CMK (cell line): ENCODE results near the gene TMEM127.

Experiments
- DNase-seq: peaks from one replicate; pipeline ENCODE4 v3.0.0-alpha.2; 2010; ENCODE audit warnings: low read depth

The TMEM127 gene

DNA sequence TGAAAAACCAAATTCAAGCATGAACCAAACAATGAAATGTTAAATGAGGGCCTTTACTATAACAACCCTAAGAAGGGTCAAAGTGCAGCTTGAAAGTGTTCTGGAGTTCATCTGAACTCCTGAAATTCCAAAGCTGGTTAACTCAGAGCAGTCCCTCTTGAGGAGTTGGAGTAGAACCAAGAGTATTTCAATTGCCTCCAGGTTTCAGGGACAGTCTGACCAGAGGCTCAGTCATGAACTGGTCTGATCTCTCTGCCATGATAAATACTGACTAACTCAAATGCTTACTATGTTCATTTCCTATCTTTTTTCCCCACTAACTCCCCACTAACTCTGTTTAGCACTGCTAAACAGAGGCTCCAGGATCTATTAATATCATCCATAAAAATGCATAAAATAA lies 59.9 kb downstream of the TMEM127 start:
- DNase-seq, result no peak

DNA sequence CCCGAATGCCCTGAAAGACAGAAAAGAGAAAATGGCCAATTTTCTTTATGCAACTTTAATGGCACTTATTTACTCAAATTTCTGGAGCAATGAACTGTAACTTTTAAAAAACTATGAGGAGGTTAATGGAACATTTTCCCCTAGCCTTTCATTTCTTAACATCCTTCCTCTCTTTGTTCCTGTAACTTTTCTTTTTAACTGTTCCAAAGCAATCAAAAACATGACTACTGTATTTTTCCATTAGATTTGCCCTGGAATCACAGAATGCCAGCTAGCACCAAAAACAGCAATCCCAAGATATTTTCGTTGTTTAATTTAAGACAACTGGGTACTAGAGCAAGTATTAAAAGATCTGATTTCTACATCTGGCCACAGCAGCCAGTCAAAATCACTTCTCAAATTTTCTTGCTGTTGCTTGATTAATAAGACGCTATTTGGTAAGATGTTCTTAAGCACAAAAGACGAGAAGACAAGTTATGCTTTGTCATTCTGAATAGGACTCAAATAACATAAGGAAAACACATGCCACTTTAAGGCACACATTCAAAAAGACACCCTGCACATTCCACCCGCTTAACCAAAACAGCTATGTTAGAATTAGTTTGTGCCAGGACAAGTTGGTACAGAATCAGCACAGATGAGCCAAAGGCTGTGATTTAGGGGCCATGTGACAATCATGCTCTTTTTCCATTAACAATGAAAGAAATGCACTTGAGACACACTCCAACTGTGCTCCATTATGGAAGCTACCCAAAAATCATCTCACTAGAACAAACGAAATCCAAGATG lies 60.8 kb downstream of the TMEM127 start:
- no peak for DNase-seq

DNA sequence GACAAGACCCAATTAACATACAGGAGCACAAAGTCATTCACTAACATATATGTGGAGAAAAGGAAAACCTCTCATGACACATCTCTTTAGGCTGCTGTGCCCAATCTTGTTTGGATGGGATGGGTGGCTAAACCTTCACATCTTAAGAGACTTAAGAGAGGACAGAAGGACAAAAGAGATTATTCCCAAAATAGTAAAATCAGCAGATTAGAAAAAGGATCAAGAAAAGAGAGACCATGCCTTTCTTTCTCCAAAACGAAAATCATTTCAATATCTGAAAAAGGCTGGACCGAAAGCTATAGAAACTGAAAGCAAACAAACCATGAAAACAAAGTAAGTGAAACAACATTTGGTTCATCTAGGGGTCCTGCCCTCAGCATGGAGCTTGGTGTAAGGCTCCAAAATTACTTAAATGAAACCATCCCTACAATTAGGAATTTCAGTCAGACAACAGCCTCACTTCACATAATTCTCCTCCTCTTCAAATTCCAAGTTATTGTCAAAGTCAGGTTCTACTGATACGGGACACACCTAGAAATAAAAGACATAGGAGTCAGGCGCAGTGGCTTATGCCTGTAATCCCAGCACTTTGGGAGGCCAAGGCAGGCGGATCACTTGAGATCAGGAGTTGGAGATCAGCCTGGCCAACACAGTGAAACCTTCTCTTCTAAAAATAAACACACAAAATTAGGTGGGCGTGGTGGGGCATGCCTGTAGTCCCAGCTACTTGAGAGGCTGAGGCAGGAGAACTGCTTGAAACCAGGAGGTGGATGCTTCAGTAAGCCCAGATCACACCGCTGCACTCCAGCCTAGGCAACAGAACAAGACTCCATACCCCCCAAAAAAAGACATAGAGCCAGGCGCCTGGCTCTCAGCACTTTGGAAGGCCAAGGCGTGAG lies 62.4 kb downstream of the TMEM127 start:
- no peak for DNase-seq

DNA sequence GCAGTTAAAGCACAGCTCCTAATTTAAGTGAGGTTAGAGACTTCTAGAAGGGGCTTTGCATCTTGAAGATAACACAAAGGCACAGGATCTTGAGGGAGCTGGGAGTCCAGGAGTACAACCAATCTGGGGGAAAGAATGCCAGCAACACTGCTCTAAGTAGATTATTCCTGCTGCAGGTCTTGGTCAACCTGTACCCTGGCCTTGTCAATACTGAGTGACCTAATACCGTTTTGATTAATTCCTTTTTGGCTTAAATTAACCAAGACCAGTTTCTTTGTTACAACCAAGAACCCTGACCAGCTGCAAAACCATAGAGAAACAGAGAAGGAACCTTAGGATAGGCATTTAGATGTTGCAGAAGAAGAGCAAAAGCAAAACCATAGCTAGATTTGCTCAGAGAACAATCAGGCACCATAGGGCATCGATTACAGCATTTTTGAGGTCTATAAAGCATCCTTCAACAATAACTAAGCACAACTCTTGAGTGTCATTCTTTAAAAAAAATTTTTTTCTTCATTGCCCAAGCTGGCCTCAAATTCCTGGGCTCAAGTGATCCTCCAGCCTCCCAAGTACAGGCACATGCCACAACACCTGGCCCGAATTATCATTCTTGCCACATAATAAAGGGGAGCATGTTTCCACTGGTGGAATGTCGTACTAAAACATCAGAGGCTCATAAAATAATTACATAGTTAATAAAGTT lies 63.5 kb downstream of the TMEM127 start:
- DNase-seq, result no peak

DNA sequence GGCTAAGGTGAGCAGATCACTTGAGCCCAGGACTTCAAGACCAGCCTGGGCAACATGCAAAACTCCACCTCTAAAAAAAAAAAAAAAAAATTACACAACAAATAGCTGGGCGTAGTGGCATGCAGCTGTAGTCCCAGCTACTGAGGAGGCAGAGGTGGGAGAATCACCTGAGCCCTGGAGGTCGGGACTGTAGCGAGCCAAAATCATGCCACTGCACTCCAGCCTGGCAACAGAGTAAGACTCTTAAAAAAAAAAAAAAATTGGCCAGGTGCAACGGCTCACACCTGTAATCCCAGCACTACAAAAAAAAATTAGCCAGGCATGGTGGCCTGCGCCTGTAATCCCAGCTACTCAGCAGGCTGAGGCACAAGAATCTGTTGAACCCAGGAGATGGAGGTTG lies 64.5 kb downstream of the TMEM127 start:
- DNase-seq, result no peak

DNA sequence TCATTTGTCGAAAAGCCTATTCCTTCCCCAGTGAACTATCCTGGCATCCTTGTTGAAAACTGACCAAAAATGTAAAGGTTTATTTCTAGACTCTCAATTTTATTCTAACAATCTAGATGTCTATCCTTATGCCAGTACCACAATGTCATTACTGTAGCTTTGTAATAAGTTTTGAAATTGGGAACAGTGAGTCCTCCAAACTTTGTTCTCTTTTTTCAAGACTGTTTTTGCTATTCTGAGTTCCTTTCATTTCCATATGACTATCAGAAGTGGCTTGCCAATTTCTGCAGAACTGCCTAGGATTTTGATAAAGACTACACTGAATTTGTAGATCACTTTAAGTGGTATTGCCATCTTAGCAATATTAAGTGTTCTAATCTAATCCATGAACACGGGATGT lies 66.9 kb downstream of the TMEM127 start:
- no peak for DNase-seq
